Measurements from ENCODE around the gene ATF7.
A peak's percentile ranks its signal among the peaks of the same experiment; 100 is the strongest.
"Not testable (repeated sequence)": the region's sequence is repeated elsewhere in the genome, so short reads cannot be mapped to it uniquely, and the experiment has no call there.

Gene ATF7

DNA sequence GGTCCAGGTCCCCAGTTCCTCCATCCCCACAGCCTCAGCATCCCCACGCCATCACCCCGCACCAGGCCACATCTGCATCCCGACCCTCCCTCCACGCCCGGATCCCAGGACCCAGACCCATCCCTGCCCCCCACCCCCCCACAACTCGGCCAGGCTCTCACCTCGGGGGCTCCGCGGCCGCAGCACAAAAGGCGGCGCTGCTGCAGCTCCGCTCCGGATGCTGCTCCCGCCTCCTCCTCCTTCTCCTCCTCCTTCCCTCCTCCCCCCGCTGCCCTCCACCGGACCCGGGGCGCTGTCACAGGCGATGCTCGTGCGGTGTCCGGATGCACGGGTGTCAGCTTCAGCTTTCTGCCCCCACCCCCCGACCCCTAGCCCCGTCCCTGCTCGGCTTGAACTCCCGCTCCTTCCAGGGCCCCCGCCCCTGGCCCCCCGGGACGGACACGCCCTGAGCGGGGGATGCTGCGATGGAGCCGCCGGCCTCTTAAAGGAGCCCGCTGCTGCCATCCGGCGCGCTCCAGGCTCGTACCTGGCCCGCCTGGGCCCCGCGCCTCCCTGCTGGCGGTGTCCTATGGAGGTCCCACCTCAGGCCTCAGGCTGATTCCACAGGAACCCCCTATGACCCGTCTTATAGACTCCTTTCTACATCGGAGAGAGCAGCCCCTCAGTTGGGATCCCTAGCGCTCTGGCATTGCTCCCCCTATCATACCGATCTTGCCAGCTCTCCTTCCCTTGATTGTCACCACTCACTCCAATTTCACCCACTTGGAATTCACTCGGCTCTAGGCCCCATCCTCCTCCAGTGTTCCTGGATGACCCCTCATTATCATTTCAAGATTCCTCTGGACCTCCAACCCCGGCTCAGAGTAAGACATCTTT is 126.7 kb downstream of the ATF7 start, which contains the start of gene MAP3K12:
MAP3K12 (minus strand) TSS at position 193 of the 876 bp plus-strand sequence. CDS start 12,067 bp downstream, outside the sequence.
- peak; percentile 59 for DNase-seq

DNA sequence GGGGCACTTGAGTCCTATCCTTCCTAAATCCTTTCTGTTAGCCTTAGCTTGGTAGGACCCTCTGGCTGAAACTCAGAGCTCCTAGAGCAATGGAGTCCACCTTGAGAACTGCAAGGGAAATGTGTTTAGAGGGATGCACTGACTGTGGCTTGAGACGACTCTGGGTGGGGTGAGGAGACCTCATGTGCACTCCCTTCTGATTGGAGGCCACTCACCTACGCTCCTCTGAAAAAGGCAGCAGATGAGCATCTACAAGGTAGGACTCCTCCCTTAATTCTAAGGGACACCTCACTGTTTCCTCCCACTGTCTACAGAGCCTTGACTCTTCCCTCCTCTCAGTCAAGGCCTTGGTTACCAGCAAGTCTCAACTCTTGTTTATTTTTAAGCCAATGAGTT is 127.9 kb downstream of the ATF7 start:
- no peak for DNase-seq

- no peak for DNase-seq
Observed at GRCh38 chr12:53497461-53497860, 128.7 kb downstream of the ATF7 start.

GRCh38 chr12:53496752-53497032 is 129.5 kb downstream of the ATF7 start:
- no peak for DNase-seq

- DNase-seq, result no peak
Observed at GRCh38 chr12:53495903-53496751, 130.1 kb downstream of the ATF7 start.

DNA sequence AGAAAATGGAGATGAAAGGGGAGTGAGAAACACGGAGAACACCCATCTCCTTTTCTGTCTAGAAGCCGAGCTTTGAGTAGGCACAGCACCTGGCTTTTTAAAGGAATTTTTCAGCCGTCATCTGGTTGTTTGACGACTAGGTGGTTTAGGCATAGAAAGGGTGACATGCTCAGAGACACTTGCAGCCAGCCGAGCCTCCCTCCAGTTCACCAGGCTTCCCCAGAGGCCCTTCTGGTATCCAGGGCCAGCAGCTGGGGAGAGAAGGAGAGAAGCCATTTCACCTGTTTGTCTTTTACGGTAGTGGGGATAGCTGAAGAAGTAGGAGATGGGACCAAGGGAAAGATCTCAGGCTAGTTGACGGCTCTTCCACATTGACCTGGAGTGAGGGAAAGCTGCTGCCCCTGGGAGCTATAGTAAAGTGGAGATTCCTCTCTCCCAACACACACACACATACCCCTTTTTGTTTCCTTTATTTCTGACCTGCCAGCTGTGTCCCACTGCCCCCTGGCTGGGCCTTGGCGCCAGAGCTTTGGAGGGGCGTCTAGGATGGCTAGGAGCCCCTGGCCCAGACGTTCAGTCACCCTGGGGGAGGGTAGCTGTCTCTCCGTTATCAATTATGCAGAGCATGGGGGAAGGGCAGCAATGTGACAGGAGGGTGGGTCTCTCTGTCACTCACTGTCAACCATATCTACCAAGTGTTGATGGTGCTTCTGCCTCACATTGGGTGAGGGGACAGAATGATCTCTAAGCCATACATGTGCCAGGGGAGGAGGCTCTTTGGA is 132.4 kb downstream of the ATF7 start:
- no peak for DNase-seq

DNA sequence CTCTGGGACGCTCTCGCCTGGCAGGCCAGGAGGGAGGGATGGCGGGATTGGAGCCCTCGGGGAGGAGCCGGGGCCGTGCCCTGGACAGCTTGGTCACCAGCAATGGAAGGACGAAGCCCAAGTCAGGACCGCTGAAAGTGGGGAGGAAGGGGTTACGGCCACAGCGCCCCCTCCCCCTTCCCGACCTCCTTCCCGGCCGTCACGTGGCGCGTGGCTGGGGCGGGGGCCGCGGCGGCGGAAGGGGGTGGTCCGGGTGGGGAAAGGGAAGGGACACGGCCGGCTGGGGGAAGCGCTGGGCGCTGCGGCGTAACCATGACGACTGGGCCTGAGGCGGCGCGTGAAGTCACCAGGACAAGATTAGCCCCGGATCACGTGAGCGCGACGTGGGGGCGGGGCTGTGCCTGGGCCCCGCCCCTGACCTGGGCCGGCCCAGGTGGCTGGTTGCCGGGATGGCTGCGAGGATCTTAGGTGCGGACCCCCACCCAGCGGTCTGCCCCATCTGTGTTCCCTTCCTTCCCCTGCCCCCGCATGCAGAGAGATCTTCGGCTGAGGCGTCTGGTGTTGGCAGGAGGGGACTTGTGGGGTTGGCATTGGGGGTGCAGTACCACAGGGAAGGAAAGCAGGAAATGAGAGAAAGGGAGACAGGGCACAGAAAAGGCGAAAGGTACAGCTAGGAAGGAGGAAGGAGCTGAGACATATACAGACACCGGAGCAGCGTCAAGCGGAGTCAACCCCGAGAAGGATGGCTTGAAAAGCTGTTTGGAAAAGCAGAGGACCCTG is 133.2 kb downstream of the ATF7 start:
- peak; percentile 67 for DNase-seq

DNA sequence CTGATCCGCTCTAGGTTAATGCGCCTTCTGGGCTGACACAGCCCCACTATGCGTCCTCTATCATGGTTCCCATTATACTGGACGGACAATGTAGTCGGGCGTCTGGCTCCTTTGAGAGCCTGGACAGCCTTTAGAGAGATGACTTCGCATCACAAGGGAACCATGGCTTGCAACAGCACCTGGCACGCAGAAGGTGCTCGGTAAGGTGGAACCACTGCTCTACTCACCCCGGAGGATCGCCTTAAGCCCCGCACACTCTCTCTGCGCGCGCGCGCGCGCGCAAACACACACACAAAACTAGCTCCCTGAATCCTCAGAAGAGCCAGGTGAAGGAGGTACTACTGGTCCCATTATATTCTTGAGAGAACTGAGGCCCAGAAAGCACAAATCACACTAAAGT is 134.0 kb downstream of the ATF7 start:
- DNase-seq, result no peak

GRCh38 chr12:53489242-53489864 is 136.8 kb downstream of the ATF7 start:
- no peak for DNase-seq

GRCh38 chr12:53486736-53487487 is 139.3 kb downstream of the ATF7 start:
- no peak for DNase-seq

DNA sequence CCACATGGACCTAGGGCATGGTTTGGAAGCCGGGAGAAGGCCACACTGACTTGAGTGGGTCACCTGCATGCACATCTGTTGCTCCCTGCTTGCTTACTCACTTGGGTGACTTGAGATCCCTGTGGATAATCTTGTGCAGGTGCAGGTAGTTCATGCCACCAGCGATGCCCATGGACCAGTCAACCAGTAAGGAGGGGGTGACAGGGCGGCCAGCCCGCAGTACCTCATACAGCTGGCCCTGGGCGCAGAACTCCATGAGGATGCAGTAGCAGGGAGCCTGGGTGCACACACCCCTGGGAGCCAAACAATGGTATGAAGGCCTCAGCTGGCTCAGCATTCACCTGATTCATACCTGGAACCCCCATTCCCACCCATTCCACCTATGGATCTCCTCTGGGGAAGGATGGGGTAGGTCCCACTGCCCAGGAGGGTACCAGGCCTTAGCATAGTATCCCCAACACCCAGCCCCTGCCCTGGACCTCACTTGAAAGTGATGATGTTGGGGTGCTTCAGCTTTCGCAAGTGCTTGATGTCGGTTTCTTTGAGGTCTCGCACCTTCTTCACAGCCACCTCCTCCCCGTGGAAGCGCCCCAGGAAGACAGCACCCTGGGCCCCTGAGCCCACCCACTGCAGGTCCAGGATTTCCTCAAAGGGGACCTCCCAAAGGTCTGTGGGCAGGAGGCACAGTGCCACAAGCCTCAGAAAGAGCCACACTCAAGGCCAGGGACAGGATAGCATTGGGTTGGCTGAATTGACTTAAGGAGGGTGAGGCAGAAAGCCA is 140.0 kb downstream of the ATF7 start:
- DNase-seq, result no peak

DNA sequence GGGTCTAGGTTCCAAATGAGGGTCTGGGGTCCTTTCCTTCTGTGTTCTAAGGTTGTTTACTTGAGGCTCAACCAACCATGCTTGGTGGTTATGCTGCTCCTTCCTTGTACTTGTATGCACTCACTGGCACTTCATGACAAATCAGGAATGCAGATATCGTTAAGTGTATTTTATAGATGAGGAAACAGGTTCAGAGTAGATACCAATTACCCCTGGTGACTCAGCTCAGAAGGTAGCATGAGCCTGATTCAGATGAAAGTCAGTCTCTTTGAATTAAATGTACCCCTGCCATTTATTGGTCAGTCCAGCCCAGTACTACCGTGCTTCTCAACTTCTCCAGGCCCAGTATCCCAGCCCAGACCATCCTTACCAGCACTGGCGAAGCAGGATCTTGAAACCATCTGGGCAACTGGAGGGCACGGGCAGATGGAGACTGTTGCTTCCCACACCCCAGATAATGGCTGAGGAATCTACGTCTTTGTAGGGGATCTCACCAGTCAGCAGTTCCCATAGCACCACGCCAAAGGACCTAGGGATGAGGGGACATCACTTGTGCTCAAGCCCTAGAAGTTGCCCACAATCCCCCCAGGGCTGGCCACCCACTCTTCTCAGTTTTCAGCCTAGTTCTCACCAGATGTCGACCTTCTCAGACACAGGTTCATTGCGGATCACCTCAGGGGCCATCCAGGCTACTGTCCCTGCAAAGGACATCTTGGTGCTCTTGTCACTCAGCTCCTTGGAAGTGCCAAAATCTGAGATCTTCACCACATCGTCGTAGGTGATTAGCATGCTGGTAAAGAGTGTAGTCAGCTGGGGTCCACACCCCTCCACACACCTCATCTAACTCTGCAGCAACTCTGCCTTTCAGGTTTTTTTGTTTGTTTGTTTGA is 141.3 kb downstream of the ATF7 start:
- no peak for DNase-seq

DNA sequence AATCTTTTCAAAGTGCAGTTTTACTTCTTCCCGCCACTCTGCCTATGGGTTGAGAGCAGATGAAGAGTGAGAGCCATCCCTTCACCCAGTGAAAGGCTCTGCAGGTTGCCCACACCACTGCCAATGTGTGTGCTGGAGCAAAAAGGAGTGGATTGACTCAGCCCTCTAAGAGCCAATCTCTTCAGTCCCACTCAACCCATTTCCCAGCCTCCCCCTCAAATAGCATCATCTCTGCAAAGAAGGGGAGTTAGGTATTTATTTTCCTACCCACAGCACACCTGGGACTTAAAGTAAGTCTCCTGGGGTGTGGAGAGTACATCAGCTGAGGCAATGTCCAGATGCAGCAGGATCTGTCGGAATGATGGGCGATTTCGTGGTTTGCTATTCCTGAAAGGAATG is 142.2 kb downstream of the ATF7 start:
- DNase-seq, result no peak

- no peak for DNase-seq
Observed at GRCh38 chr12:53483225-53483978, 142.8 kb downstream of the ATF7 start.

GRCh38 chr12:53482626-53483168 is 143.5 kb downstream of the ATF7 start:
- DNase-seq, result no peak

GRCh38 chr12:53481939-53482586 is 144.1 kb downstream of the ATF7 start:
- DNase-seq, result no peak

GRCh38 chr12:53481458-53481857 is 144.7 kb downstream of the ATF7 start:
- DNase-seq, result not testable (repeated sequence)
